Colon (tissue), 2 donors: ENCODE data around the gene OGFRL1.

ENCODE experiments used
- FAIRE-seq: peaks from 2 replicates; lab custom pipeline; 2012; peaks lifted over from hg19 to GRCh38; lab: Jason Lieb, UNC
- donor health status: control.
- donor health status: control.

The OGFRL1 gene

GRCh38 chr6:71287038-71287437 is 1.6 kb upstream of the OGFRL1 start:
- no peak for FAIRE-seq

DNA sequence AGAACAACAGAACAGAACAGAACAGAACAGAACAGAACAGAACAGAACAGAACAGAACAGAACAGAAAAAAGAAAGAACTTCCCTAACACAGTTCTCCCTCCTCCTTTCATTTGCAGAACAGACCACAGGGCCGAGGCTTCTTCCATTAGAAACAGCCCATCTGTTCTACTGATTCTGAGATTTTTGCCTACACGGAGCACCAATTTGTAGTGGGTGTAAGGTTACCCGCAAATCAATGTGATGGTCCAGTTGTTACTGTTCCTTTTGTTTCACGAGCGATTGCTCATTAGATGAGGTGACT is 734 bp upstream of the OGFRL1 start:
- FAIRE-seq, result no peak

- FAIRE-seq, result no peak
Measured at GRCh38 chr6:71289039-71289801, 609 bp downstream of the OGFRL1 start.

DNA sequence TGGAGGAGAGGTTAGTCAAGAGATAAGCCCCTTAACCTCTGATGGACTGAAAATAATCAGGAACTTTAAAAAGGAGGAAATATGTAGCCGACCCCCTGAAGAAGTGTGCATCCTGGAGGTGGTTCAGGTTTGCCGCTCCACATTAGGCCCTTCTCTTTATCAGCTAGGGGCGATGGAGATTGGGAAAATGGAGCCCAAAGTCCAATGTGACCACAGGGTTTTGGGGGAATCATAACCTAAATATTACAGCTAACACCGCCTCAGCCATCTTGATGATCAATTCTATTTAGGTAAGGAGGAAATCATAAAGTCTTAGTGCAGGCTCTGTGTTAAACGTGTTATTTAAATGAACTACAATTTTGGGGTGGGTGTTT is 1.2 kb downstream of the OGFRL1 start:
- FAIRE-seq, result no peak

GRCh38 chr6:71290611-71291010 is 2.0 kb downstream of the OGFRL1 start:
- no peak for FAIRE-seq

DNA sequence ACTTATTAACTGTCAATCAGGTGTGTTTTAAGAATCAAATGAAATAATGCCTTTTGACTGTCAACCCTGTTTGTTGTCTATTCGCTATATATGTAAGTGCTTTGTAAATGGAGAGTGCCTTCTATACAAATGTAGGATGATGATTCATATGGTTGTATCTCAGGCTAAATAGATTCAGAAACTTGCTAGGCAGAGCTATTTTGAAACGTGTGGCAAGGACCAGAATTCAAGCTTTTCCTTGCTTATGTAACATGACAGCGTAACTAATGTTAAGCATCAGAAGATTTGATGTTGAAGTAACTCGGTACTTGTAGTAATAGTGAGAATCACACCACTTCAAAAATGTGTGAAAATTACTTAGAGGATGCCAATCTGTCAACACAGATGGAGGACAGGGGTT is 3.4 kb downstream of the OGFRL1 start:
- FAIRE-seq, result no peak

GRCh38 chr6:71294121-71294523 is 5.5 kb downstream of the OGFRL1 start:
- FAIRE-seq, result no peak

DNA sequence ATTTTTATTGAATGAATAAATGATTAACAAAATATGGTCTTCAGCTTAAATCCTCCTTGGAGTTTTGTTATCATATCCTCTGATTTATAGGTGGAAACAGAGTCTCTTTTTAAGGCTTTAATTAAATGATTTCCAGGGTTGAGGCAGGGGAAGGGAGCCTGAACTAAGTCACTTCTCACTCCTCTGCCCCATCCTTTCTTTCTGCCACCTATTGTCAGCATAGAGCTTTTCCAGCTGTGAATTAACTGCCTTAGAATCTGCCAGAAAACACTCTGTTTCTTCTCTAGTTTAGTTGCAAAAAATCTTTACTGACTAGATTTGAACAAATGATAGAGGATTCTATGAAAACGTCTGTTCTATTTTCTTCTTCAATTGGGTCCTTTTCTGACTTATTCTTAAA is 9.8 kb downstream of the OGFRL1 start:
- FAIRE-seq, result no peak

- FAIRE-seq, result no peak
Measured at GRCh38 chr6:71299541-71300470, 11.2 kb downstream of the OGFRL1 start.

DNA sequence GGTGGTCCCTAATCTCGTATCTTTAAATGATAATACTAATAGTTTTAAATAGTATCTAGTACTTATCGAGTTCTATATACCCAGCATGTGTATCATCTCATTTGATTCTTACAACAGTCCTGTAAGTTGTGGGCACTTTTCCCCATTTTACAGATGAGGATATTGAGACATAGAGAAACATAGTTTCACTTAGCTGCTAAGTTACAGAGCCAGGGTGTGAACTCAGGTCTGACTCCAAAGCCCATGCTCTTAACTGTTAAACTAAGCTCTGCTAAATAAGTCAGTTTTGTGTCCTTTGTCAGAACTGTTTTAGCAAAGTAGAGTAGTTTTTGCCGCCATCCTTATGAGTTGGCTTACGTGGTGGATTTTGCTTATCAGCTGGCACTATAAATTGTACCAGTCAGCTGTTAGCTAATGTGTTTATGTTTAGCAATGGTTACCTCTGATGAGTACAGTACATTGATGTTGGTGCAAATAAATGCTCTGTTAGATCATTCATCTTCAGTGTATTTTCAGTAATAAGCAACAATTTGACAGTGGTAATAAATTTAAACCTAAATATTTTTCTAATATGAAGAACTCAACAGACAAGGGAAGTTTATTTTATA is 12.1 kb downstream of the OGFRL1 start:
- FAIRE-seq, result no peak

GRCh38 chr6:71301546-71301945 is 12.9 kb downstream of the OGFRL1 start:
- no peak for FAIRE-seq

DNA sequence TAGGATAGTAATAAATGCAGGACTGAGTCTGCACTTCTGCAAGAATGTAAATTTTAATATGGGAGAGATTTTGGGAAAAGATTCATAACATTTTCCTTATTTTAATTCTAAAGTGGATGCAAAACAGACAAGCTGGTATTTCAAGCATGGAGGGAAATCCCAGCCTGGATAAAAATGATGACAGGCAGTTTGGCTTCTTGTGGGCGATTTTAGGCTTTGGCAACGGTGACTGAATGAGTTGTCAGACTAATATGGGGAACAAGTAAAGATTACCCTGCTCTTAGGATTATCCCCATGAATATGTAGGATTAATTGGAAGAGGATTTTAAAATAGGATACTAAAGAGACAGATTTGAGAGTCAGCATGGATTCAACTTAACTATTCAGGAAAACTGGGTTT is 21.0 kb downstream of the OGFRL1 start:
- no peak for FAIRE-seq

- no peak for FAIRE-seq
Measured at GRCh38 chr6:71310261-71310660, 21.6 kb downstream of the OGFRL1 start.

DNA sequence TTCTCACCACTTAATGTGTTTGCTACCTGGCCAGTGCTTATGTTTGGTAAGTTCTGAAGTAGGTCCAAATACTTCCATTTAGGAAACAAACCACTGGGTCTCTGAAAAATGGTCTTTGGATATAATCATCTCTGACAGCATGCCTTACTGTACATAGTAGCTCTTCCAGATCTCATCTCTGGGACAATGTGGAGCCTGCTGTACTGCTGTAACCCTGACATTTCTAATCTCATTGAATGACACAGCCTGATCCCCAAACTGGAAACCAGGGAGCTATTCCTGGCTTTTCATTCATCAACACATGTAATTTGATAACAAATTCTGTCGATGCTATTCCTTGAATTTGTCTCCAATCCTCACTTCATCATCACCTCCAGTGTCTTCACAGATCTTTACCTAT is 23.5 kb downstream of the OGFRL1 start:
- no peak for FAIRE-seq

GRCh38 chr6:71317441-71317840 is 28.8 kb downstream of the OGFRL1 start:
- FAIRE-seq, result no peak

DNA sequence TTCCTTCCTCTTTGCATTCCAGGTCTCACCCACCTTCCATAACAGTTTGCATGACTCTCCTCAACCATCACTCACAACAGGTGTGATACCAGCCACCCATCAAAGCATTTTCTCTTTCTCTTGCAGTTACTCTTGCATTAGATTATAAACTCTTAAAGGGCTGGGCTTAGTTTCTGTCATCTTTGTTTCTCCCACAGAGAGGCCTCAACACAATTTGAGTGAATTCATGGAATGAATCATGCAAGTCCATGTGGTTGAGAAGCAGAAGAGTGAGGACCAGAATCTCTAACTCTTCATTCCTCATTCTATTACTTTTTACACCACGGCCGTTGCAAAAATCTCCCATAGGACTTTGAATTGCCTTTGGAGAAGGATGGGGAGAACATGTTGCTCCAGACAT is 31.4 kb downstream of the OGFRL1 start:
- FAIRE-seq, result no peak

DNA sequence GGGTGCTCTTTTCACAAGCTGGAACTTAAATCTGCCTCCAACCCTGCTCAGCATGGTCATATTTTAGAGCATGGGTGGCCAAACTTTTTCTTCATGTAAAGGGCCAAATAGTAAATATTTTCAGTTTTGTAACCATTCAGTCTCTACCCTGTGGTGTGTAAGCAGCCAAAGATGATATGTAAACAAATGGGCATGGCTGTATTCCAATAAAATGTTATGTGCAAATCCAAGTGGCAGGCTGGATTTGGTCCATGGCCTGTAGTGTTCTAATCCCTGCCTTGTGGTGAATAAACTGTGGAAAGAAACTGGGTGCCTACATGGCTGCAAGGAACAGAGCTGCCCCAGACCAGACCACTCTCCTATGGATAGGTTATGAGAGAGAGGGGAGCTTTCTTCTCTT is 32.7 kb downstream of the OGFRL1 start:
- no peak for FAIRE-seq

DNA sequence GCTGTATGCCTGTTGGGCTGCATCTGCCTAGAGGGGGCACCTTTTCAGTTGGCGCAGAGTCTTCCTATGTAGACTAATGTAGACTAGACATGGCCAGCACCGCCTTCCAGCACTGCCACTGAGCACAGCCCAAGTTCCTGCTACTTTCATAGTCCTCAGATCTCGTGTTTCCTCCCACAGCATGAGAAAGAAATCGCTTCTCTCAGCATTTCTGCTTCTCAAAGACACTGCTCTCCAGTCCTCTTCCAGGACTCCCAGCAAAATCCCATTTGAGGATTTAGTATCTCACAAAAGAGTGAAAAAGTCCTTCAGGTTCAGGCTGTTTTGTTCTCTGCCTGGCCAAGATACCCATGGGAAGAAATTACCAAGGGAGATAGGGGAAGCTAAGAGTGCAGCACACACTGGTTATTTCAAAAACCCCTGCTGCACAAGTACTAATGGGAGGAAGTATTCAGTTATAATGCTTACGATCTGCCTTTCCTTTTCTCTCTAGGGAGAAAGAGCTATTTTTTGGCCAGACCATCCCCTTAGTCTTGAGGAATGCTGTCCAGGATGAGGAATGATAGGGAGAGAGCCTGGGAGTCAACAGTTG is 35.7 kb downstream of the OGFRL1 start:
- FAIRE-seq, result no peak

- no peak for FAIRE-seq
Measured at GRCh38 chr6:71326611-71327010, 38.0 kb downstream of the OGFRL1 start.

GRCh38 chr6:71330501-71330900 is 41.9 kb downstream of the OGFRL1 start:
- FAIRE-seq, result no peak

DNA sequence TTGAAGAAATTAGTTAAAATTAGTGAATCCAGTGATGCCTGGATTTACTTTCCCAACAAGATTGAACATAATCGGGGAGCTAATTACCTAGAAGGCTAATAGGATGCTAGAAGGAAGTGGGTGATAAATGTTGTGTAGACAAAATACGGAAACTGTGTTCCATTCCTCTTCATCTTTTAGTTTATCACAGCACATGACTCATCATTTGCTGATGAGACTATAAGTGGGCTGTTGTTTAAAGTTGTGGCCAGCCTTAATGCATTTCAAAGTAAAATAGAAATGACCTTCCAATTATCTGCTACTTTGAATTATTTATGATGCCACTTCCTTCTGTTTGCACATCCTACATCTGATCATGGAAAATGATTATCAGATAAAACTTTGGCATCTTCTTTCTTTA is 43.4 kb downstream of the OGFRL1 start:
- no peak for FAIRE-seq

DNA sequence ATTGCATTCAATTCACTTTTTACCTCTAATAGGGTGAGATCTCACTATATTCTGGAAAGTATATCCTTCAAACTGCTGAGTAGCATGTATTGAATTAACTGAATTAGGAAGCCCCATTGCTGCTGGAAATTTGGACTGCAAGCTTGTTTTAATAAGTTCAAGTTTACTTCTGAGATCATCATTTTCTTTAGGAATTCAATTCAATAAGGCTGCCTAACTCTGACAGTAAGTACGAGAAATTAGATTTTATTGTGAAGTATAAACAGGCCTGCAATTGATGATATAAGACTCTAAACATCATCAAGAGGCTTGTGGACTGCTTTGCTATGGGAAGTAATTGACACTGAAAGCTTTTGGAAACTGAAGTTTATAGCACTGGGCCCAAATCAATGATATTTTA is 44.4 kb downstream of the OGFRL1 start:
- FAIRE-seq, result no peak

GRCh38 chr6:71333697-71334096 is 45.1 kb downstream of the OGFRL1 start:
- FAIRE-seq, result no peak
